ENCODE results near the gene NEU4.

GRCh38 chr2:241863536-241863954 is 54.6 kb downstream of the NEU4 start:
- TF ChIP-seq RFX5 (IDR thresholded peaks at IDR 0.05; ENCODE audit: low read depth, low read length) = no peak
- TF ChIP-seq, protein P1, sequence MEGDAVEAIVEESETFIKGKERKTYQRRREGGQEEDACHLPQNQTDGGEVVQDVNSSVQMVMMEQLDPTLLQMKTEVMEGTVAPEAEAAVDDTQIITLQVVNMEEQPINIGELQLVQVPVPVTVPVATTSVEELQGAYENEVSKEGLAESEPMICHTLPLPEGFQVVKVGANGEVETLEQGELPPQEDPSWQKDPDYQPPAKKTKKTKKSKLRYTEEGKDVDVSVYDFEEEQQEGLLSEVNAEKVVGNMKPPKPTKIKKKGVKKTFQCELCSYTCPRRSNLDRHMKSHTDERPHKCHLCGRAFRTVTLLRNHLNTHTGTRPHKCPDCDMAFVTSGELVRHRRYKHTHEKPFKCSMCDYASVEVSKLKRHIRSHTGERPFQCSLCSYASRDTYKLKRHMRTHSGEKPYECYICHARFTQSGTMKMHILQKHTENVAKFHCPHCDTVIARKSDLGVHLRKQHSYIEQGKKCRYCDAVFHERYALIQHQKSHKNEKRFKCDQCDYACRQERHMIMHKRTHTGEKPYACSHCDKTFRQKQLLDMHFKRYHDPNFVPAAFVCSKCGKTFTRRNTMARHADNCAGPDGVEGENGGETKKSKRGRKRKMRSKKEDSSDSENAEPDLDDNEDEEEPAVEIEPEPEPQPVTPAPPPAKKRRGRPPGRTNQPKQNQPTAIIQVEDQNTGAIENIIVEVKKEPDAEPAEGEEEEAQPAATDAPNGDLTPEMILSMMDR (conservative IDR thresholded peaks at IDR 0.05; ENCODE audit: low read depth, low read length) = no peak
- TF ChIP-seq MAFK (IDR thresholded peaks at IDR 0.05; ENCODE audit: low read depth, low read length) = no peak
- no peak for TF ChIP-seq RAD21 (IDR thresholded peaks at IDR 0.05; ENCODE audit: low read length)
- no peak for TF ChIP-seq FOS (IDR thresholded peaks at IDR 0.05; ENCODE audit: low read depth, low read length)
